Measurements from ENCODE around the gene ENPEP.

DNA sequence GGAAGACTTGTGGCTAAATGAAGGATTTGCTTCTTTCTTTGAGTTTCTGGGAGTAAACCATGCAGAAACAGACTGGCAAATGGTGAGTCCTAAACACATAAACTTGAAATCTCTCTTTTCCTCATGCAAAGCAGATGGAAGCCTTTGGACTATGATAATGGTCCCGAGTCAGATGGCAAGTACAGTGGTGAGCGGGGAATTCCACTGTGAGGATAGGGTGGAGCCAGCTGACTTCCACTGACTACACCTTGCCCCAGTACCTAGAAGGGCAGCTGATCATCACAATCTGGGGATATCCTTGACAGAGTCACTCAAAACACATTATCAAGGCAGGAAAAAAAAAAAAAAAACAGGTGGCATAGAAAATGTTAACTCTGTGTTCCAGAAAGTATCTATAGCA, 34.3 kb downstream of the ENPEP start:
- TF ChIP-seq POLR2A (IDR thresholded peaks at IDR 0.05; ENCODE audit: low read depth): no peak
- TF ChIP-seq, protein P1, sequence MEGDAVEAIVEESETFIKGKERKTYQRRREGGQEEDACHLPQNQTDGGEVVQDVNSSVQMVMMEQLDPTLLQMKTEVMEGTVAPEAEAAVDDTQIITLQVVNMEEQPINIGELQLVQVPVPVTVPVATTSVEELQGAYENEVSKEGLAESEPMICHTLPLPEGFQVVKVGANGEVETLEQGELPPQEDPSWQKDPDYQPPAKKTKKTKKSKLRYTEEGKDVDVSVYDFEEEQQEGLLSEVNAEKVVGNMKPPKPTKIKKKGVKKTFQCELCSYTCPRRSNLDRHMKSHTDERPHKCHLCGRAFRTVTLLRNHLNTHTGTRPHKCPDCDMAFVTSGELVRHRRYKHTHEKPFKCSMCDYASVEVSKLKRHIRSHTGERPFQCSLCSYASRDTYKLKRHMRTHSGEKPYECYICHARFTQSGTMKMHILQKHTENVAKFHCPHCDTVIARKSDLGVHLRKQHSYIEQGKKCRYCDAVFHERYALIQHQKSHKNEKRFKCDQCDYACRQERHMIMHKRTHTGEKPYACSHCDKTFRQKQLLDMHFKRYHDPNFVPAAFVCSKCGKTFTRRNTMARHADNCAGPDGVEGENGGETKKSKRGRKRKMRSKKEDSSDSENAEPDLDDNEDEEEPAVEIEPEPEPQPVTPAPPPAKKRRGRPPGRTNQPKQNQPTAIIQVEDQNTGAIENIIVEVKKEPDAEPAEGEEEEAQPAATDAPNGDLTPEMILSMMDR (IDR thresholded peaks at IDR 0.05): no peak
